ENCODE measurements around the gene SYVN1. TPM values are rescaled to one million over a fixed set of nuclear protein-coding genes. Genes with fewer than 3 reads are reported as not detected.

Gene SYVN1
- total RNA-seq, 2 experiments from 2014 or later = 89.1 to 96.8 TPM

DNA sequence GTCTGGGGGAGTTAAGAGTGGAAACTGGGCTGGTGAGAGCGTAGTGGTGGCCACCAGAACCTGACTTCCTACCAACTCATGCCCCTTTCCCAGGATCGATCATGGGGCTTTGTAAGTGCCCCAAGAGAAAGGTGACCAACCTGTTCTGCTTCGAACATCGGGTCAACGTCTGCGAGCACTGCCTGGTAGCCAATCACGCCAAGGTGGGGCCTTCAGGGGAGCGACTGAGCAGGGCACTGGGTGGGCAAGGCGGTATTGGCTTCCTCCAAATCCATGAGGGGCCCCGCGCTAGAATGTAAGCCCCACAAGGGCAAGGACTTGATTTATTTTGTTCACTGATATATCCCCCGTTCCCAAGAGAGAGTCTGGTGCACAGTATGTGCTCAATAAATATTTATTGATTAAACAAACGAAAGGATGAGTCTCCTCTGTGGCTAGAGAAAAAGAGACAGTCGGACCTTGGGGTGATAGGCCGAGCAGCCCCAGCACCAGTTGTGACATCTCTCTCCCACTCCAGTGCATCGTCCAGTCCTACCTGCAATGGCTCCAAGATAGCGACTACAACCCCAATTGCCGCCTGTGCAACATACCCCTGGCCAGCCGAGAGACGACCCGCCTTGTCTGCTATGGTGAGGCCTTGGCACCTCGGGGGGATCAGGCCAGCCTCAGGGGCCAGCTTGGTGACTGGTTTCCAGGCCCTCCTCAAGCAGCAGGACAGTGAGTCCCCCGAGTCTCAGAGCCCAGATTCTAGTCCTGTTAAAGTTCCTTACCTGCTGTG, 49.5 kb downstream of the SYVN1 start:
- Mint-ChIP-seq H3K27me3 (no peaks in the 10 kb centered on the region), H3K4me3 (peak overlapping the region; percentile 98), H3K36me3 (ENCODE audit: low read depth) (peaks cover 56% of the 10 kb centered on the region), H3K27ac (peak overlapping the region; percentile 97), H3K4me1 (ENCODE audit: low read depth) (peaks cover 33% of the 10 kb centered on the region), H3K9me3 (no peaks in the 10 kb centered on the region)
- Histone ChIP-seq H3K9me3 (ENCODE audit: control insufficient read depth in 1 of 2, insufficient read depth in 1 of 2, low read length in 2 of 2) (no peaks in the 10 kb centered on the region), H3K4me3 (ENCODE audit: low read length) (peak overlapping the region; percentile 80), H3K27me3 (ENCODE audit: control insufficient read depth in 1 of 2, insufficient read depth in 2 of 2, low read length in 2 of 2) (no peaks in the 10 kb centered on the region), H3K4me1 (ENCODE audit: insufficient read depth, low read length) (peaks cover 21% of the 10 kb centered on the region), H3K27ac (ENCODE audit: low read depth in 1 of 2, low read length in 2 of 2) (peak overlapping the region; percentile 86 to 97), H3K36me3 (ENCODE audit: insufficient read depth, low read length) (peaks cover 50% of the 10 kb centered on the region)
- intact Hi-C loops (cut with DNase I, micrococcal nuclease) = loop anchor here (1.0 to 10.0 kb wide), 9 partner anchors 12 to 1260 kb away; partner anchors contain the start of genes FAU (in 2 of the 2), MRPL49 (in 2 of the 2), VPS51 (in 2 of the 2) and ZNHIT2 (in 2 of the 2)
- no peak for TF ChIP-seq CTCF (IDR thresholded peaks at IDR 0.05)
- no peak for DNase-seq
- CTCF ChIA-PET = interaction anchor here (0.9 to 1.0 kb wide), 2 partner anchors 33 to 71 kb away, joined by 3 to 4 read pairs; partner anchors contain the start of genes ARL2 and ZNHIT2
- POLR2A ChIA-PET = interaction anchor here (0.9 to 2.9 kb wide), 4 partner anchors 14 to 50 kb away, joined by 3 to 16 read pairs (median 8); partner anchors contain the start of genes FAU, MRPL49, SAC3D1 and SYVN1
- ATAC-seq (ENCODE audit: poor library complexity) = no peak

- Mint-ChIP-seq H3K9me3 (no peaks in the 10 kb centered on the region), H3K27me3 (no peaks in the 10 kb centered on the region), H3K36me3 (ENCODE audit: low read depth) (peaks cover 48% of the 10 kb centered on the region), H3K4me3 (peak within 1 kb of the TSS; percentile 98), H3K27ac (peak within 1 kb of the TSS; percentile 97), H3K4me1 (ENCODE audit: low read depth) (peaks cover 33% of the 10 kb centered on the region)
- Histone ChIP-seq H3K27ac (ENCODE audit: low read depth in 1 of 2, low read length in 2 of 2) (peak within 1 kb of the TSS; percentile 86 to 97), H3K9me3 (ENCODE audit: control insufficient read depth in 1 of 2, insufficient read depth in 1 of 2, low read length in 2 of 2) (no peaks in the 10 kb centered on the region), H3K36me3 (ENCODE audit: insufficient read depth, low read length) (peaks cover 44% of the 10 kb centered on the region), H3K27me3 (ENCODE audit: control insufficient read depth in 1 of 2, insufficient read depth in 2 of 2, low read length in 2 of 2) (no peaks in the 10 kb centered on the region), H3K4me1 (ENCODE audit: insufficient read depth, low read length) (peaks cover 21% of the 10 kb centered on the region), H3K4me3 (ENCODE audit: low read length) (peak within 1 kb of the TSS; percentile 80)
- ChIA-PET POLR2A (interaction anchor here (1.0 to 2.2 kb wide), 5 partner anchors 12 to 51 kb away, joined by 3 to 9 read pairs (median 7); partner anchors contain the start of genes FAU, MRPL49, SAC3D1 and TM7SF2), CTCF (interaction anchor here (1.7 kb wide), 1 partner anchor 70 kb away, joined by 5 read pairs; the partner anchor contains the start of gene ARL2)
- ATAC-seq (ENCODE audit: poor library complexity) (peak; percentile 87), DNase-seq (peak; percentile 92 to 98 (median 95))
- intact Hi-C loops (cut with DNase I, micrococcal nuclease) = loop anchor here (1.0 to 10.0 kb wide), 9 partner anchors 12 to 1261 kb away; partner anchors contain the start of genes FAU (in 2 of the 2), MRPL49 (in 2 of the 2), VPS51 (in 2 of the 2) and ZNHIT2 (in 2 of the 2)
- TF ChIP-seq CTCF (IDR thresholded peaks at IDR 0.05) = no peak
These were observed 50.3 kb downstream of the SYVN1 start, which contains the start of the genes CDCA5 and ZFPL1 for GRCh38 chr11:65083834-65084597. TSS of gene CDCA5 (minus strand) at chr11:65084040. CDS start at chr11:65083978, 62 bp downstream. TSS of gene ZFPL1 (plus strand) at chr11:65084222. CDS start at chr11:65084699, 477 bp downstream.

Data from CD4-positive, alpha-beta T cell (primary cell).